ENCODE data around the gene ADAMTSL2.

Gene ADAMTSL2

GRCh38 chr9:133490201-133490681 is 44.3 kb upstream of the ADAMTSL2 start:
- in situ Hi-C loops (cut with MboI; ENCODE audit: low sequenced_read_pairs, unreplicated experiment) = loop anchor here (25.0 kb wide), 1 partner anchor 303 kb away; no protein-coding TSS in a partner anchor
- no peak for DNase-seq (ENCODE audit: low spot score)
- TF ChIP-seq CTCF (IDR thresholded peaks at IDR 0.05; ENCODE audit: borderline replicate concordance, control extremely low read depth, extremely low read depth, insufficient read depth, missing control alignments) = no peak

DNA sequence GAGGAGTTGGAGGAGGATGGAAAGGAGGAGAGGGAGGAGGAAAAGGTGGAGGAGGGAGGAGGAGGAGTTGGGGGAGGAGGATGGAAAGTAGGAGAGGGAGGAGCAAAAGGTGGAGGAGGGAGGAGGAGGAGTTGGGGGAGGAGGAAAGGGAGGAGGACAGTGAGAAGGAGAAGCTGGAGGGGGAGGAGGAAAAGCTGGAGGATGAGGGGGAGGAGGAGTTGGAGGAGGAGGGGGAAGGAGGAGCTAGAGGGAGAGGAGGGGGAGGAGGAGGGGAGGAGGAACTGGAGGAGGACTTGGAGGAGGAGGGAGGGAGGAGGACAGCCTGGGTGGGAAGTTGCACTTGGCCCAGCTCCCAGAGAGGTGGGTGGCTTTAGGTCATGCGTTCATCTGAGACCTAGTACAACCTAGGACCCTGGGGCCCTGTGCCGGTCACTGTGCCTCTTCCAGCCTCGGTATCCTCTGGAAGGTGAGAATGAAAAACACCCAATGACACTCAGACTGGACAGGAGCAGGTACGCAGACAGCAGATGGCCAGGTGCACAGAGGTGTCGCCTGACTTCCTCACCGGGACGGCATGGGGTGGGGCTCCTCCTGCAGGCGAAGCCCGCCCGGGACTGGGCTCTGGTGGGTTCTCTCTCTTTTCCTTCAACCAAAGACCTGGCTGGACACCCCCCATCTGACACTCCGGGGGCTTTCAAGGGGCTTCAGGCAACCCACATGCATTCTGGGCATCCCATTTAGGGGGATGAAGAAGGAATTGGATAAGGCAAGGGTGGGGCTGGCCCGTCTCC is 43.4 kb upstream of the ADAMTSL2 start:
- no peak for TF ChIP-seq CTCF (IDR thresholded peaks at IDR 0.05; ENCODE audit: borderline replicate concordance, control extremely low read depth, extremely low read depth, insufficient read depth, missing control alignments)
- in situ Hi-C loops (cut with MboI; ENCODE audit: low sequenced_read_pairs, unreplicated experiment) = loop anchor here (25.0 kb wide), 1 partner anchor 304 kb away; no protein-coding TSS in a partner anchor
- no peak for DNase-seq (ENCODE audit: low spot score)

- in situ Hi-C loops (cut with MboI; ENCODE audit: low sequenced_read_pairs, unreplicated experiment) = loop anchor here (25.0 kb wide), 1 partner anchor 304 kb away; no protein-coding TSS in a partner anchor
- no peak for TF ChIP-seq CTCF (IDR thresholded peaks at IDR 0.05; ENCODE audit: borderline replicate concordance, control extremely low read depth, extremely low read depth, insufficient read depth, missing control alignments)
- DNase-seq (ENCODE audit: low spot score) = no peak
Observed at GRCh38 chr9:133491656-133491925, 42.9 kb upstream of the ADAMTSL2 start.

DNA sequence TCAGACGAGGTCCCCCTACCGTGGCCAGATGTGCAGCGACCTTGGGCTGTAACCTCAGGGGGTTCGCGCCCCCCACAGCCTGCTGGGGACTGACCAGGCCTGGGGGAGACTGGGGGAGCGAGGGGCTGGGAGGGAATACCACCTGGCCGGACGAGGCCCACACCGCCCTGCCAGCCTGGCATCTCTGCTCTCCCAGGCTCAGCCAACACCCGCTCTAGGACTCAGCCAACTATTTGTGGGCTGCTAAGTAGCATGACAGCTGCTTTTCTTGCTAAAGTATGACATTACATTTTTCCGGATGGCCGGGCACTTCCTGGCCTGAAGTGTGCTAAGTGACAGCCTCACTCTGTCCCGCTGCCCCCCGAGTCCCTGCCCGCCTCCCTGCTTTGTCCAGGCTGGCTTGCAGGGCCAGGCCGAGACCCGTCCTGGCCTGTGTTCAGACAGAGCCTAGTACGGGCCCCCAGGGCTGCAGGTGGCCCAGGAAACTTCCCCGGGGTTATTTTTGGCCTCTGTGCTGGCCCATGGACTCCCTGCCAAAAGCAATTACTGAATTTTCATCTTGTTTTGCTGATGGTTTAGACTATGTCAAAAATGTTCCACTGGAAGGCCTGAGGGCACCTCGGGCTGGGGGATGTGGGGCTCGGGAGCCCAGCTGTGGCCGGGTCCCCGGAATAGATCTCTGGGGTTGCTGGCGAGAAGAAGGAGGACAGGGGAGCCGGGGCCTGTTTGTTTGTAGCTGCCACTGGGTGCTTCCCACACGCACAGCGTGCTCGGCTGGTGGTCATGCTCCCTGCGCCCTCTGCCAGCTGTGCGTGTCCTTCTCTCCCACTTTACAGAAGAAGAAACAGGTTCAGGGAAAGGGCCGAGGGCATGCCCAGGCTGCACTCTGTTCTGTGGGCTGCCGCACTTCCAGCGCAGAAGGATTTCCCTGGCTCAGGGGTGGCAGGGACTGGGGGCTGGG is 42.2 kb upstream of the ADAMTSL2 start:
- in situ Hi-C loops (cut with MboI; ENCODE audit: low sequenced_read_pairs, unreplicated experiment) = loop anchor here (25.0 kb wide), 1 partner anchor 305 kb away; no protein-coding TSS in a partner anchor
- no peak for DNase-seq (ENCODE audit: low spot score)
- no peak for TF ChIP-seq CTCF (IDR thresholded peaks at IDR 0.05; ENCODE audit: borderline replicate concordance, control extremely low read depth, extremely low read depth, insufficient read depth, missing control alignments)

DNA sequence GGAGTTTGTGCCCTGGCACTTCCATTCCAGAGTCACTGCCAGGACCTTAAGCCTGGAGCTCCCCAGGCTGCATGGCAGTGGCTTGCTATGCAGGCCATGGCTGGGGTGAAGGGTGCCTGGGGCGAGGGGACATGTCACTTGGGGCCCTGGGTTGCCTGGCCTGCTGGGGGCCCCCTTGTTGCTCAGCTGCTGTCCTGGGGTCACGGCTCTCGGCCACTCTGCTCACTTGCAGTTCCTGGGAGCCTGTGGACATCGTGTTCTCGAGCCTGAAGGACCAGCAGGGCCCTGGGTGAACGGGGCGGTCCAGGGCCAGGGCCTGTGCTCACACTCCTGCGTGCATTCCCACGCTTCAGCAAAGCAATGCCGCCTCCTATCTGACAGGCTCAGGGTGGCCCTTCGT is 41.1 kb upstream of the ADAMTSL2 start:
- in situ Hi-C loops (cut with MboI; ENCODE audit: low sequenced_read_pairs, unreplicated experiment) = loop anchor here (25.0 kb wide), 1 partner anchor 306 kb away; no protein-coding TSS in a partner anchor
- no peak for TF ChIP-seq CTCF (IDR thresholded peaks at IDR 0.05; ENCODE audit: borderline replicate concordance, control extremely low read depth, extremely low read depth, insufficient read depth, missing control alignments)
- DNase-seq (ENCODE audit: low spot score) = no peak

- in situ Hi-C loops (cut with MboI; ENCODE audit: low sequenced_read_pairs, unreplicated experiment) = loop anchor here (25.0 kb wide), 1 partner anchor 307 kb away; no protein-coding TSS in a partner anchor
- TF ChIP-seq CTCF (IDR thresholded peaks at IDR 0.05; ENCODE audit: borderline replicate concordance, control extremely low read depth, extremely low read depth, insufficient read depth, missing control alignments) = no peak
- DNase-seq (ENCODE audit: low spot score) = no peak
Observed at GRCh38 chr9:133493845-133494540, 40.5 kb upstream of the ADAMTSL2 start.
